ENCODE data around the gene OXNAD1. TPM values are rescaled to one million over a fixed set of nuclear protein-coding genes. Genes with fewer than 3 reads are reported as not detected.

Gene OXNAD1
- total RNA-seq, 1 donor from 2014 or later: 13.2 TPM

DNA sequence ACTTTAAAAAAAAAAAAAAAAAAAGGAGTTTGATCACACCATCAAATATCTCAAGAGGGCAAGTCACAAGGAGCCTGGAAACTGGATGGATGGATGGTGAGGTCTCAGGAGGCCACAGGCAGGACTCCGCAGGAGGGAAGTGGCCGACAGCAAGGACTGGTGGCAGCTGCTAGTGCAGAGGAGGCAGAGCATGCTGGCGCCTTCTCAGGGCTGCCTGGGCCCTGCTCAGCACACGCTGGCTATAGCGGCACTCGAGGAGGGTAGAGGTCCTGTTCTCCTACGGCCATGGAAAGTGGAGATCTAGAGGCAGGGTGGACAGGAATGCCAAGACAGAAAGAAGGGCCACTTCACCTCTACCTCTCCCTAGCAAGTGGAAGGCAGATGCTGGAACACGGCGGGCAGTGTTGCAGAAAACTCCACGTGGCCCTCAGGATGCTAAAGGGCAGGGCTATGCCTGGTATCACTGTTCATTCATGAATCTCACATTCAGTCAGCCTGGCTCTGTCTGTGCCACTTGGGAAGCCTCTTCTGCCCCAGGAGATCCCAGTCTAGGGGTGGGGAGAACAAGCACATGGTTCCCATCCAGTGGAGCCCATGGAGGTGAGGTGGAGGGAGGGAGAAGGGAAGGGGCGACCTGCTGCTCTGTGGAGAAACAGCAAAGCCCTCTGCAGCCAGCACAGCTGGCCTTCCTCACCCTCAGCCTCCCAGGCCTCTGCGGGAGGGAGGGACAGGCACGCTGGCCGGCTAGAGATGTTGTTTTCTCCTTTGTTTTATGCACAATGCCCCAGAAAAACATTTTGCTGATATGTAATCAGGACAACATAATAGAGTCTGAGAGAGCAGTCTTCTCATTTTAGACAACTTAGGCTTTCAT lies 71.0 kb downstream of the OXNAD1 start:
- no peak for DNase-seq (ENCODE audit: low spot score in 2 of 2, unreplicated experiment in 2 of 2)
- TF ChIP-seq CTCF (IDR thresholded peaks at IDR 0.05; ENCODE audit: unreplicated experiment): no peak

GRCh38 chr3:16336825-16337224 lies 71.8 kb downstream of the OXNAD1 start:
- no peak overlapping the region for H3K4me3 Mint-ChIP-seq
- H3K27me3 Mint-ChIP-seq (ENCODE audit: low read depth): no peaks in the 10 kb centered on the region
- H3K4me1 Mint-ChIP-seq: no peaks in the 10 kb centered on the region
- no peak for DNase-seq (ENCODE audit: low spot score in 2 of 2, unreplicated experiment in 2 of 2)
- peaks cover 20% of the 10 kb centered on the region for H3K9me3 Mint-ChIP-seq
- H3K27ac Mint-ChIP-seq: no peak overlapping the region
- no peak for TF ChIP-seq CTCF (IDR thresholded peaks at IDR 0.05; ENCODE audit: unreplicated experiment)
- peaks cover 21% of the 10 kb centered on the region for H3K36me3 Mint-ChIP-seq

More for the DNA sequence above, 71.0 kb downstream of the OXNAD1 start:
- Mint-ChIP-seq H3K4me3 (no peak overlapping the region), H3K4me1 (no peaks in the 10 kb centered on the region), H3K9me3 (peaks cover 27% of the 10 kb centered on the region), H3K27ac (no peak overlapping the region), H3K27me3 (ENCODE audit: low read depth) (no peaks in the 10 kb centered on the region), H3K36me3 (peaks cover 29% of the 10 kb centered on the region)

- peaks cover 11% of the 10 kb centered on the region for H3K36me3 Mint-ChIP-seq
- no peaks in the 10 kb centered on the region for H3K4me1 Mint-ChIP-seq
- no peak overlapping the region for H3K4me3 Mint-ChIP-seq
- TF ChIP-seq CTCF (IDR thresholded peaks at IDR 0.05; ENCODE audit: unreplicated experiment): no peak
- no peak overlapping the region for H3K27ac Mint-ChIP-seq
- no peak for DNase-seq (ENCODE audit: low spot score in 2 of 2, unreplicated experiment in 2 of 2)
- H3K27me3 Mint-ChIP-seq (ENCODE audit: low read depth): no peaks in the 10 kb centered on the region
- H3K9me3 Mint-ChIP-seq: peaks cover 8% of the 10 kb centered on the region
These were observed 73.0 kb downstream of the OXNAD1 start for GRCh38 chr3:16337856-16338540.

GRCh38 chr3:16338999-16339398 lies 74.0 kb downstream of the OXNAD1 start:
- H3K4me3 Mint-ChIP-seq: no peak overlapping the region
- H3K27me3 Mint-ChIP-seq (ENCODE audit: low read depth): no peaks in the 10 kb centered on the region
- H3K9me3 Mint-ChIP-seq: peaks cover 12% of the 10 kb centered on the region
- no peaks in the 10 kb centered on the region for H3K4me1 Mint-ChIP-seq
- no peak overlapping the region for H3K27ac Mint-ChIP-seq
- peaks cover 18% of the 10 kb centered on the region for H3K36me3 Mint-ChIP-seq
- no peak for TF ChIP-seq CTCF (IDR thresholded peaks at IDR 0.05; ENCODE audit: unreplicated experiment)
- DNase-seq (ENCODE audit: low spot score in 2 of 2, unreplicated experiment in 2 of 2): no peak

DNA sequence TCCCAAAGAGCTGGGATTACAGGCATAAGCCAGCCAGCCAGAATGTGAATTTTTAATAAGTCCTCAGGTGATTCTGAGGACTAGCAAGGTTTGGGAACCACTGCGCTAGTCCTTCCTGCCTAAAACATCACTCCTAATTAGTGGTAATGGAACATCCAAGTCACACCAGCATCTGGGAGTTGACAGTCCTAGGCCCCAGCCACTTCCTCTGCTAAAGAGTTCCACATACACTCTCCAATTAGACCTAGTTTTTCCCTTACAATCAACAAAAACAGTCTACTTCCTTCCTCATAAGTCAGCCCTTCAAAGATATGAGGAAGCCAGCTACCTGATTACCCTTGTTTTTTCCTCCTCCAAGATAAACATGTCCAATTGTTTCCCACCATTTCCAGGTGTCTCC lies 78.1 kb downstream of the OXNAD1 start:
- Mint-ChIP-seq H3K4me1 (no peaks in the 10 kb centered on the region), H3K36me3 (peaks cover 13% of the 10 kb centered on the region), H3K9me3 (peaks cover 4% of the 10 kb centered on the region), H3K27me3 (ENCODE audit: low read depth) (no peaks in the 10 kb centered on the region), H3K27ac (no peak overlapping the region), H3K4me3 (no peak overlapping the region)
- no peak for DNase-seq (ENCODE audit: low spot score in 2 of 2, unreplicated experiment in 2 of 2)
- TF ChIP-seq CTCF (IDR thresholded peaks at IDR 0.05; ENCODE audit: unreplicated experiment): no peak
